IMR-90 (cell line): ENCODE data around the gene TBCD. TPM values are rescaled to one million over a fixed set of nuclear protein-coding genes. Genes with fewer than 3 reads are reported as not detected.

Experiments
- ATAC-seq: fragments of 200-7000 bp; cut with Tn5 transposase; 2 replicates; pipeline ENCODE4 v1.9.1; 2020; ENCODE audit warnings: low read depth, mild to moderate bottlenecking, moderate library complexity
- BruUV-seq: library from RNA; stranded (reverse); fragments of 400-500 nt; replicated peaks from 2 replicates; lab custom pipeline; 2021; lab: Mats Ljungman, UMichigan
- CTCF ChIA-PET: fragments of 300-600 bp; formaldehyde crosslinking; extraction: SDS; loops from one replicate; lab custom pipeline; 2021; ENCODE audit warnings: antibody characterized with exemption; lab: Yijun Ruan, JAX
- POLR2A ChIA-PET: fragments of 300-600 bp; sonication (Branson Sonifier 250); formaldehyde crosslinking; loops from one replicate; lab custom pipeline; 2022; ENCODE audit warnings: antibody characterized with exemption; ENCODE audit not compliant: unreplicated experiment; lab: Charles Lee
- DNase-seq: peaks from one replicate; pipeline ENCODE4 v3.0.0; 2013
- H2AFZ ChIP-seq: replicated peaks from 2 replicates; pipeline ENCODE3; 2013; ENCODE audit warnings: low read length, mild to moderate bottlenecking; ENCODE audit not compliant: poor library complexity
- H2AK5ac ChIP-seq: 2 replicates; pipeline ENCODE4 v1.6.1; 2013; ENCODE audit warnings: low read depth, low read length, inconsistent platforms
- H2AK9ac ChIP-seq: replicated peaks from 2 replicates; pipeline ENCODE3; 2013; ENCODE audit warnings: mild to moderate bottlenecking, low read depth, low read length, moderate library complexity; ENCODE audit not compliant: poor library complexity
- H2BK120ac ChIP-seq: 2 replicates; pipeline ENCODE4 v1.6.1; 2013; ENCODE audit warnings: low read depth, low read length, inconsistent platforms
- H2BK15ac ChIP-seq: 3 replicates; pipeline ENCODE4 v1.6.1; 2013; ENCODE audit warnings: low read depth, low read length, inconsistent platforms
- H2BK20ac ChIP-seq: 2 replicates; pipeline ENCODE4 v1.6.1; 2013; ENCODE audit warnings: low read depth, mild to moderate bottlenecking, inconsistent platforms, low read length, moderate library complexity
- H2BK5ac ChIP-seq: 2 replicates; pipeline ENCODE4 v1.6.1; 2013; ENCODE audit warnings: mild to moderate bottlenecking, low read depth, low read length, inconsistent platforms; ENCODE audit not compliant: poor library complexity, severe bottlenecking
- H3K14ac ChIP-seq: replicated peaks from 2 replicates; pipeline ENCODE4 v1.6.1; 2013; ENCODE audit warnings: low read depth, low read length, inconsistent platforms
- H3K18ac ChIP-seq: 2 replicates; pipeline ENCODE4 v1.6.1; 2013; ENCODE audit warnings: low read depth, low read length, control low read depth
- H3K23ac ChIP-seq: 2 replicates; pipeline ENCODE4 v1.6.1; 2013; ENCODE audit warnings: low read depth, low read length, inconsistent platforms
- H3K27ac ChIP-seq: 2 replicates; pipeline ENCODE4 v1.5.1; 2013; ENCODE audit warnings: mild to moderate bottlenecking, control low read depth, low read length; ENCODE audit not compliant: insufficient read depth
- H3K27me3 ChIP-seq: 2 replicates; pipeline ENCODE4 v1.6.1; 2013; ENCODE audit warnings: low read length; ENCODE audit not compliant: control insufficient read depth, insufficient read depth
- H3K36me3 ChIP-seq: 2 replicates; pipeline ENCODE4 v1.6.1; 2013; ENCODE audit warnings: low read length, mixed read lengths; ENCODE audit not compliant: control insufficient read depth, insufficient read depth
- H3K4ac ChIP-seq: 2 replicates; pipeline ENCODE4 v1.6.1; 2013; ENCODE audit warnings: low read depth, low read length, inconsistent platforms
- H3K4me1 ChIP-seq: 2 replicates; pipeline ENCODE4 v1.6.1; 2013; ENCODE audit warnings: low read length, mixed read lengths; ENCODE audit not compliant: control insufficient read depth, insufficient read depth
- H3K4me2 ChIP-seq: 2 replicates; pipeline ENCODE4 v1.6.1; 2013; ENCODE audit warnings: low read depth, mild to moderate bottlenecking, control low read depth, low read length, moderate library complexity
- H3K4me3 ChIP-seq: 2 replicates; pipeline ENCODE4 v1.5.1; 2013; ENCODE audit warnings: low read depth, mild to moderate bottlenecking, control low read depth, low read length, moderate library complexity; ENCODE audit not compliant: insufficient read depth
- H3K56ac ChIP-seq: 2 replicates; pipeline ENCODE4 v1.6.1; 2013; ENCODE audit warnings: low read length, inconsistent platforms; ENCODE audit not compliant: insufficient read depth; ENCODE audit errors: extremely low read depth
- H3K79me1 ChIP-seq, 2 experiments: 2 replicates each; pipeline ENCODE4 v1.6.1; 2013; ENCODE audit warnings: low read length in 2 of 2, inconsistent platforms in 1 of 2, low read depth in 1 of 2
- H3K9ac ChIP-seq: 2 replicates; pipeline ENCODE4 v1.6.1; 2013; ENCODE audit warnings: low read depth, low read length, control low read depth
- H3K9me1 ChIP-seq: 2 replicates; pipeline ENCODE4 v1.6.1; 2013; ENCODE audit warnings: low read length, inconsistent platforms; ENCODE audit not compliant: insufficient read depth
- H3K9me3 ChIP-seq: 2 replicates; pipeline ENCODE4 v1.6.1; 2013; ENCODE audit warnings: low read length; ENCODE audit not compliant: control insufficient read depth, insufficient read depth
- H4K20me1 ChIP-seq: 2 replicates; pipeline ENCODE4 v1.6.1; 2013; ENCODE audit warnings: low read length, inconsistent platforms; ENCODE audit not compliant: insufficient read depth
- H4K5ac ChIP-seq: 2 replicates; pipeline ENCODE4 v1.6.1; 2013; ENCODE audit warnings: mild to moderate bottlenecking, low read depth, low read length, control low read depth
- H4K8ac ChIP-seq, 2 experiments: 2 replicates each; pipeline ENCODE4 v1.6.1; 2013; ENCODE audit warnings: low read depth in 2 of 2, low read length in 2 of 2, control low read depth in 1 of 2, inconsistent platforms in 1 of 2
- H4K91ac ChIP-seq: 2 replicates; pipeline ENCODE4 v1.6.1; 2013; ENCODE audit warnings: low read depth, low read length, inconsistent platforms; ENCODE audit not compliant: insufficient read depth
- BHLHE40 ChIP-seq: fragments of 150-350 bp; IDR thresholded peaks from 2 replicates; pipeline ENCODE4 v1.6.1; 2016; ENCODE audit warnings: mild to moderate bottlenecking, low read depth, low read length
- CEBPB ChIP-seq: IDR thresholded peaks from 2 replicates; pipeline ENCODE4 v1.6.1; 2012; ENCODE audit warnings: low read depth, low read length, improper control_type of control experiment
- CHD1 ChIP-seq: IDR thresholded peaks from 2 replicates; pipeline ENCODE4 v1.6.1; 2012; ENCODE audit warnings: low read depth, low read length, improper control_type of control experiment
- FOS ChIP-seq: fragments of 150-350 bp; IDR thresholded peaks from 2 replicates; pipeline ENCODE4 v1.6.1; 2016; ENCODE audit warnings: low read depth, low read length
- MAFK ChIP-seq: IDR thresholded peaks from 2 replicates; pipeline ENCODE4 v1.6.1; 2012; ENCODE audit warnings: low read depth, low read length, improper control_type of control experiment
- MAZ ChIP-seq: IDR thresholded peaks from 2 replicates; pipeline ENCODE4 v1.6.1; 2012; ENCODE audit warnings: low read depth, mild to moderate bottlenecking, low read length, improper control_type of control experiment, moderate library complexity, borderline replicate concordance
- MXI1 ChIP-seq: IDR thresholded peaks from 2 replicates; pipeline ENCODE4 v1.6.1; 2012; ENCODE audit warnings: low read depth, mild to moderate bottlenecking, low read length, moderate library complexity, borderline replicate concordance
- NFE2L2 ChIP-seq: fragments of 150-350 bp; IDR thresholded peaks from 2 replicates; pipeline ENCODE4 v1.6.1; 2016; ENCODE audit warnings: low read depth, mild to moderate bottlenecking, low read length
- POLR2A ChIP-seq: IDR thresholded peaks from 2 replicates; pipeline ENCODE4 v1.6.1; 2012; ENCODE audit warnings: mild to moderate bottlenecking, low read depth, low read length
- RAD21 ChIP-seq: IDR thresholded peaks from 2 replicates; pipeline ENCODE4 v1.6.1; 2012; ENCODE audit warnings: low read length, improper control_type of control experiment
- RCOR1 ChIP-seq: IDR thresholded peaks from 2 replicates; pipeline ENCODE4 v1.6.1; 2012; ENCODE audit warnings: mild to moderate bottlenecking, low read length, improper control_type of control experiment; ENCODE audit not compliant: insufficient replicate concordance
- RFX5 ChIP-seq: IDR thresholded peaks from 2 replicates; pipeline ENCODE4 v1.8.0; 2012; ENCODE audit warnings: low read depth, mild to moderate bottlenecking, low read length, moderate library complexity
- SMC3 ChIP-seq: fragments of 150-350 bp; IDR thresholded peaks from 2 replicates; pipeline ENCODE4 v1.6.1; 2016; ENCODE audit warnings: low read depth, mild to moderate bottlenecking, antibody characterized with exemption, low read length, moderate library complexity
- WGBS, 2 experiments: methylation state at CpG; one replicate each; pipeline versions ENCODE4 v1.1.5 to v1.1.7; 2013; ENCODE audit warnings: missing lambda C conversion rate in 2 of 2; ENCODE audit not compliant: insufficient read length in 1 of 2; ENCODE audit errors: extremely low coverage in 2 of 2; 5-methylcytosine and 5-hydroxymethylcytosine counted together
- dilution Hi-C: fragments of 300-500 bp; cut with HindIII; formaldehyde crosslinking; loops from one replicate; pipeline ENCODE4 v1.14.3; 2018; ENCODE audit warnings: low sequenced_read_pairs; ENCODE audit not compliant: unreplicated experiment
- in situ Hi-C: fragments of 300-500 bp; cut with MboI; formaldehyde crosslinking; loops from 3 replicates; pipeline ENCODE4 v1.14.3; 2019; ENCODE audit warnings: low sequenced_read_pairs, inconsistent platforms, mixed read lengths
- intact Hi-C: fragments of 100-400 bp; cut with micrococcal nuclease; formaldehyde crosslinking; loops from 2 replicates; pipeline ENCODE4 v1.10.0; 2022
- polyA plus RNA-seq, 3 experiments: library from polyadenylated mRNA; depleted of rRNA; stranded (reverse); fragments of >200 nt; gene quantifications; 2 replicates each; pipeline ENCODE4 v1.2.3, GENCODE V29; 2012; ENCODE audit warnings: low replicate concordance in 1 of 3
- total RNA-seq: library from RNA; depleted of rRNA; stranded (reverse); fragments of >200 nt; gene quantifications from 2 replicates; pipeline ENCODE4 v1.2.3, GENCODE V29; 2012
- TF ChIP-seq, protein P1 (sequence below): fragments of 150-350 bp; IDR thresholded peaks from 2 replicates; pipeline ENCODE4 v1.6.1; 2017; ENCODE audit warnings: mild to moderate bottlenecking, antibody characterized with exemption, low read length, low read depth
- TF ChIP-seq, protein P2 (sequence below): conservative IDR thresholded peaks from 2 replicates; pipeline ENCODE4 v1.5.1; 2012; ENCODE audit warnings: mild to moderate bottlenecking, low read depth, low read length, improper control_type of control experiment
- TF ChIP-seq, protein P3 (sequence below): fragments of 150-350 bp; IDR thresholded peaks from 2 replicates; pipeline ENCODE4 v1.6.1; 2016; ENCODE audit warnings: low read depth, mild to moderate bottlenecking, low read length, moderate library complexity, borderline replicate concordance

TBCD gene
- total and polyA plus RNA-seq, 2 of the 4 experiments (the other 2 are of a cell fraction): 21.9 to 54.5 TPM

DNA sequence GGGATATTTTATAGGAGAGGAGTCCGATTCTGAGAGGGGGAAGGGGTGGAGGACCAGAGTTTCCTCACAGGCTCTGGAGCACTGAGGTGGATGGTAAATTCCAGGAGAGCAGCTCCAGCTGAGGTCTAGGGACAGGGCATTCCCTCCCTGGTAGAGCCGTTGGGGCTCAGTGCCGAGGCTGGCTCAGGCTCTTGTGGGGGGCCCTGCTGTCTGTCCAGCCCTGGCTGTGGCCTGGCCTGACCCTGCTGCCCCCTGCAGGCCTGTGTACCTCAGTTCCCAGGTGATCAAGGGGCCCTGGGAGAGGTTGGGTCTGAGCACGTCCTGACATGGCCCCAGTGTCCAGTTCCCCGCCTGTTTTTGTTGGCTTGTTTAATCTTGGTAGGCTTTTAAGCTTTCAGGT lies 71.1 kb downstream of the TBCD start:
- Histone ChIP-seq H2AFZ (no peak overlapping the region), H2BK15ac (no peak overlapping the region), H4K5ac (no peak overlapping the region), H3K23ac (no peak overlapping the region), H3K14ac (no peak overlapping the region), H3K4me1 (no peaks in the 10 kb centered on the region; the same call in 1 of the 2 replicates), H3K27me3 (no peaks in the 10 kb centered on the region), H3K4ac (no peak overlapping the region), H3K36me3 (peaks cover 16% of the 10 kb centered on the region), H3K9ac (no peak overlapping the region), H3K9me1 (peaks cover 15% of the 10 kb centered on the region), H3K4me3 (no peak overlapping the region), H3K4me2 (no peak overlapping the region), H3K27ac (no peak overlapping the region), H4K8ac (no peak overlapping the region), H2BK20ac (no peak overlapping the region), H4K20me1 (peaks cover 6% of the 10 kb centered on the region; the same call in 1 of the 2 replicates), H4K91ac (no peak overlapping the region), H2BK120ac (no peak overlapping the region), H2AK9ac (no peak overlapping the region), H3K9me3 (peaks cover 14% of the 10 kb centered on the region), H2AK5ac (no peak overlapping the region), H2BK5ac (no peak overlapping the region), H3K79me1 (peaks cover 6 to 37% of the 10 kb centered on the region in 2 experiments; a peak in 3 of 4 replicates), H3K56ac (no peak overlapping the region), H3K18ac (no peak overlapping the region)
- DNase-seq: no peak
- intact Hi-C loops (no loop called here), in situ Hi-C loops (no loop called here), dilution Hi-C loops (no loop called here)
- ChIA-PET CTCF (no interaction called here), POLR2A (no interaction called here)
- TF ChIP-seq CEBPB (no peak), MAZ (no peak), RAD21 (no peak), FOS (no peak), POLR2A (no peak), CHD1 (no peak), NFE2L2 (no peak), MXI1 (no peak), RFX5 (no peak), SMC3 (no peak), RCOR1 (no peak), BHLHE40 (no peak), MAFK (no peak)
- TF ChIP-seq, protein P1, sequence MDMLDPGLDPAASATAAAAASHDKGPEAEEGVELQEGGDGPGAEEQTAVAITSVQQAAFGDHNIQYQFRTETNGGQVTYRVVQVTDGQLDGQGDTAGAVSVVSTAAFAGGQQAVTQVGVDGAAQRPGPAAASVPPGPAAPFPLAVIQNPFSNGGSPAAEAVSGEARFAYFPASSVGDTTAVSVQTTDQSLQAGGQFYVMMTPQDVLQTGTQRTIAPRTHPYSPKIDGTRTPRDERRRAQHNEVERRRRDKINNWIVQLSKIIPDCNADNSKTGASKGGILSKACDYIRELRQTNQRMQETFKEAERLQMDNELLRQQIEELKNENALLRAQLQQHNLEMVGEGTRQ: no peak
- TF ChIP-seq, protein P2, sequence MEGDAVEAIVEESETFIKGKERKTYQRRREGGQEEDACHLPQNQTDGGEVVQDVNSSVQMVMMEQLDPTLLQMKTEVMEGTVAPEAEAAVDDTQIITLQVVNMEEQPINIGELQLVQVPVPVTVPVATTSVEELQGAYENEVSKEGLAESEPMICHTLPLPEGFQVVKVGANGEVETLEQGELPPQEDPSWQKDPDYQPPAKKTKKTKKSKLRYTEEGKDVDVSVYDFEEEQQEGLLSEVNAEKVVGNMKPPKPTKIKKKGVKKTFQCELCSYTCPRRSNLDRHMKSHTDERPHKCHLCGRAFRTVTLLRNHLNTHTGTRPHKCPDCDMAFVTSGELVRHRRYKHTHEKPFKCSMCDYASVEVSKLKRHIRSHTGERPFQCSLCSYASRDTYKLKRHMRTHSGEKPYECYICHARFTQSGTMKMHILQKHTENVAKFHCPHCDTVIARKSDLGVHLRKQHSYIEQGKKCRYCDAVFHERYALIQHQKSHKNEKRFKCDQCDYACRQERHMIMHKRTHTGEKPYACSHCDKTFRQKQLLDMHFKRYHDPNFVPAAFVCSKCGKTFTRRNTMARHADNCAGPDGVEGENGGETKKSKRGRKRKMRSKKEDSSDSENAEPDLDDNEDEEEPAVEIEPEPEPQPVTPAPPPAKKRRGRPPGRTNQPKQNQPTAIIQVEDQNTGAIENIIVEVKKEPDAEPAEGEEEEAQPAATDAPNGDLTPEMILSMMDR: no peak
- TF ChIP-seq, protein P3, sequence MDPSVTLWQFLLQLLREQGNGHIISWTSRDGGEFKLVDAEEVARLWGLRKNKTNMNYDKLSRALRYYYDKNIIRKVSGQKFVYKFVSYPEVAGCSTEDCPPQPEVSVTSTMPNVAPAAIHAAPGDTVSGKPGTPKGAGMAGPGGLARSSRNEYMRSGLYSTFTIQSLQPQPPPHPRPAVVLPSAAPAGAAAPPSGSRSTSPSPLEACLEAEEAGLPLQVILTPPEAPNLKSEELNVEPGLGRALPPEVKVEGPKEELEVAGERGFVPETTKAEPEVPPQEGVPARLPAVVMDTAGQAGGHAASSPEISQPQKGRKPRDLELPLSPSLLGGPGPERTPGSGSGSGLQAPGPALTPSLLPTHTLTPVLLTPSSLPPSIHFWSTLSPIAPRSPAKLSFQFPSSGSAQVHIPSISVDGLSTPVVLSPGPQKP: no peak
- ATAC-seq: no peak
- WGBS, 2 experiments: 93% methylated on average over 4 of the region's 5 CpGs; no CpG with 5 or more reads in 1 of the 2 experiments
- BruUV-seq: no TSS peak
